ENCODE data around the gene ZNF711.

DNA sequence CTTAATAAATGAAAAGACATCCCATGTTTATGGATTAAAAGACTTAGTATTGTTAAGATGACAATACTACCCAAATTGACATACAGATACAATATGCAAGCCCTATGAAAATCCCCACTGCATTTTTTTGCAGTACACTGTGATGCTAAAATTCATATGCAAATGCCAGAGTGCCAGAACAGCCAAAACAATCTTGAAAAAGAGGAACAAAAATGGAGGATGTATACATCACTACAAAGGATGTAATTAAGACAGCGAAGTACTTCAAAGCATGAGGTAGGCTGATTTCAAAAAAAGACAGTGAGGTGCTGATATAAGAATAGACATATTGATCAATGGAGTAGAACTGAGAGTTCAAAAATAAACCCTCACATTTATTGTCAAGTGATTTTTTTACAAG is 47.5 kb upstream of the ZNF711 start:
- TF ChIP-seq, protein P1, sequence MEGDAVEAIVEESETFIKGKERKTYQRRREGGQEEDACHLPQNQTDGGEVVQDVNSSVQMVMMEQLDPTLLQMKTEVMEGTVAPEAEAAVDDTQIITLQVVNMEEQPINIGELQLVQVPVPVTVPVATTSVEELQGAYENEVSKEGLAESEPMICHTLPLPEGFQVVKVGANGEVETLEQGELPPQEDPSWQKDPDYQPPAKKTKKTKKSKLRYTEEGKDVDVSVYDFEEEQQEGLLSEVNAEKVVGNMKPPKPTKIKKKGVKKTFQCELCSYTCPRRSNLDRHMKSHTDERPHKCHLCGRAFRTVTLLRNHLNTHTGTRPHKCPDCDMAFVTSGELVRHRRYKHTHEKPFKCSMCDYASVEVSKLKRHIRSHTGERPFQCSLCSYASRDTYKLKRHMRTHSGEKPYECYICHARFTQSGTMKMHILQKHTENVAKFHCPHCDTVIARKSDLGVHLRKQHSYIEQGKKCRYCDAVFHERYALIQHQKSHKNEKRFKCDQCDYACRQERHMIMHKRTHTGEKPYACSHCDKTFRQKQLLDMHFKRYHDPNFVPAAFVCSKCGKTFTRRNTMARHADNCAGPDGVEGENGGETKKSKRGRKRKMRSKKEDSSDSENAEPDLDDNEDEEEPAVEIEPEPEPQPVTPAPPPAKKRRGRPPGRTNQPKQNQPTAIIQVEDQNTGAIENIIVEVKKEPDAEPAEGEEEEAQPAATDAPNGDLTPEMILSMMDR (IDR thresholded peaks at IDR 0.05; ENCODE audit: low read depth, low read length), result no peak
- TF ChIP-seq EZH2phosphoT487 (IDR thresholded peaks at IDR 0.05; ENCODE audit: low read depth), result no peak

Data from OCI-LY3 (cell line).